ENCODE measurements around the gene MAP7D1.

DNA sequence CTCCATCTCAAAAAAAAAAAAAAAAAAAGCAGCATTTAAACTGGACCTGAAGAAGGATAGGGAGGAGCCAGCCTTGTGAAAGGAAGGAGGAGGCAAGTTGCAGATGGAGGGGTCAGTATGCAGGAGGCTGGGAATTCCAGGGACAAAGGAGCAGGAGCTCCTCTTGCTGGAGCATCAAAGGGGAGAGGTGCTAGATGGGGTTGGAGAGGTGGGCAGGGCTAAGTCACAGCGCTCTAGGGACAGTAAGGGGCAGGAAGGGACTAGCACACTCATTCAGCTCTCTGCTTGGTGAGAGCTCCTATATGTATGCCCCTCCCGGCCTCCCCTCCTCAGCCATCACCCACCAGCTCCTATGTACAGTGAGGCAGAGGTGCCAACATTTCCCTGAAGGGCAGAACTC is 26.8 kb downstream of the MAP7D1 start:
- TF ChIP-seq, protein P1, sequence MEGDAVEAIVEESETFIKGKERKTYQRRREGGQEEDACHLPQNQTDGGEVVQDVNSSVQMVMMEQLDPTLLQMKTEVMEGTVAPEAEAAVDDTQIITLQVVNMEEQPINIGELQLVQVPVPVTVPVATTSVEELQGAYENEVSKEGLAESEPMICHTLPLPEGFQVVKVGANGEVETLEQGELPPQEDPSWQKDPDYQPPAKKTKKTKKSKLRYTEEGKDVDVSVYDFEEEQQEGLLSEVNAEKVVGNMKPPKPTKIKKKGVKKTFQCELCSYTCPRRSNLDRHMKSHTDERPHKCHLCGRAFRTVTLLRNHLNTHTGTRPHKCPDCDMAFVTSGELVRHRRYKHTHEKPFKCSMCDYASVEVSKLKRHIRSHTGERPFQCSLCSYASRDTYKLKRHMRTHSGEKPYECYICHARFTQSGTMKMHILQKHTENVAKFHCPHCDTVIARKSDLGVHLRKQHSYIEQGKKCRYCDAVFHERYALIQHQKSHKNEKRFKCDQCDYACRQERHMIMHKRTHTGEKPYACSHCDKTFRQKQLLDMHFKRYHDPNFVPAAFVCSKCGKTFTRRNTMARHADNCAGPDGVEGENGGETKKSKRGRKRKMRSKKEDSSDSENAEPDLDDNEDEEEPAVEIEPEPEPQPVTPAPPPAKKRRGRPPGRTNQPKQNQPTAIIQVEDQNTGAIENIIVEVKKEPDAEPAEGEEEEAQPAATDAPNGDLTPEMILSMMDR (conservative IDR thresholded peaks at IDR 0.05; ENCODE audit: low read depth, low read length) = no peak
- TF ChIP-seq EZH2 (IDR thresholded peaks at IDR 0.05; ENCODE audit: borderline replicate concordance, low read depth, low read length, poor library complexity, severe bottlenecking) = no peak

All from A673 (cell line).